ENCODE measurements around the gene CAMK2G. TPM values are rescaled to one million over a fixed set of nuclear protein-coding genes. Genes with fewer than 3 reads are reported as not detected.

CAMK2G gene
- total RNA-seq, 2 donors from 2014 or later, result 78.8 to 149 TPM

GRCh38 chr10:73785721-73786511 lies 88.4 kb downstream of the CAMK2G start:
- Histone ChIP-seq H3K4me3 (peak overlapping the region; percentile 97), H3K9me3 (no peaks in the 10 kb centered on the region), H3K27me3 (replicated peaks; ENCODE audit: insufficient read depth) (no peaks in the 10 kb centered on the region), H3K36me3 (peaks cover 21% of the 10 kb centered on the region), H3K27ac (peak overlapping the region; percentile 94 to 96), H3K4me1 (ENCODE audit: control insufficient read depth in 1 of 2, low read depth in 2 of 2) (peaks cover 31 to 55% of the 10 kb centered on the region in 2 donors)
- TF ChIP-seq, protein P1, sequence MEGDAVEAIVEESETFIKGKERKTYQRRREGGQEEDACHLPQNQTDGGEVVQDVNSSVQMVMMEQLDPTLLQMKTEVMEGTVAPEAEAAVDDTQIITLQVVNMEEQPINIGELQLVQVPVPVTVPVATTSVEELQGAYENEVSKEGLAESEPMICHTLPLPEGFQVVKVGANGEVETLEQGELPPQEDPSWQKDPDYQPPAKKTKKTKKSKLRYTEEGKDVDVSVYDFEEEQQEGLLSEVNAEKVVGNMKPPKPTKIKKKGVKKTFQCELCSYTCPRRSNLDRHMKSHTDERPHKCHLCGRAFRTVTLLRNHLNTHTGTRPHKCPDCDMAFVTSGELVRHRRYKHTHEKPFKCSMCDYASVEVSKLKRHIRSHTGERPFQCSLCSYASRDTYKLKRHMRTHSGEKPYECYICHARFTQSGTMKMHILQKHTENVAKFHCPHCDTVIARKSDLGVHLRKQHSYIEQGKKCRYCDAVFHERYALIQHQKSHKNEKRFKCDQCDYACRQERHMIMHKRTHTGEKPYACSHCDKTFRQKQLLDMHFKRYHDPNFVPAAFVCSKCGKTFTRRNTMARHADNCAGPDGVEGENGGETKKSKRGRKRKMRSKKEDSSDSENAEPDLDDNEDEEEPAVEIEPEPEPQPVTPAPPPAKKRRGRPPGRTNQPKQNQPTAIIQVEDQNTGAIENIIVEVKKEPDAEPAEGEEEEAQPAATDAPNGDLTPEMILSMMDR (IDR thresholded peaks at IDR 0.05), result no peak
- ATAC-seq (ENCODE audit: insufficient number of reproducible peaks, low FRiP score, low read depth), result no peak
- no peak for DNase-seq (ENCODE audit: low spot score)

- Histone ChIP-seq H3K4me1 (ENCODE audit: control insufficient read depth in 1 of 2, low read depth in 2 of 2) (peaks cover 37 to 62% of the 10 kb centered on the region in 2 donors), H3K36me3 (peaks cover 15% of the 10 kb centered on the region), H3K27ac (peak within 1 kb of the TSS; percentile 94 to 96), H3K4me3 (peak within 1 kb of the TSS; percentile 97), H3K9me3 (no peaks in the 10 kb centered on the region), H3K27me3 (replicated peaks; ENCODE audit: insufficient read depth) (no peaks in the 10 kb centered on the region)
- ATAC-seq (ENCODE audit: insufficient number of reproducible peaks, low FRiP score, low read depth) (peak; percentile 92), DNase-seq (ENCODE audit: low spot score) (peak; percentile 85)
- TF ChIP-seq, protein P1 (IDR thresholded peaks at IDR 0.05), result no peak
These were observed 89.1 kb downstream of the CAMK2G start, which contains the start of gene ZSWIM8 for GRCh38 chr10:73785211-73785720. ZSWIM8 (plus strand) TSS chr10:73785606; CDS start chr10:73785879, 273 bp downstream.

DNA sequence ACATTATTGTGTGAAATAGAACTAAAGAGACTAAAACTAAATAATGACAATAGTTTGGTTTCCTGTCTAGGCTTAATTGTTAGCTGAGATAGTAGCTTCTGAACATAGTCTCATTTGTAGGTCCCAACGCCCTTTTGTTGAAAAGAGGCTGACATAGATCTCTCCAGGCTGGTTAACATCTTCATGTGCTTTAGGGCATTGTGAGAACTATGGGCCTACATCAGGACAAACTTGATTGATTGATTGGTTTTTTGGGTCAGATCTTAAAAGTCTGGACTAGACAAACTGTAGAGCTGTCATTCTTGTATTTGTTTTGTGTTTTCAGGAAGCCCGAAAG lies 91.6 kb downstream of the CAMK2G start:
- H3K27ac ChIP-seq, result peak overlapping the region; percentile 93 to 98
- TF ChIP-seq, protein P1 (IDR thresholded peaks at IDR 0.05), result no peak
- H3K4me3 ChIP-seq, result peak overlapping the region; percentile 99
- DNase-seq (ENCODE audit: low spot score) (no peak), ATAC-seq (ENCODE audit: insufficient number of reproducible peaks, low FRiP score, low read depth) (no peak)
- no peaks in the 10 kb centered on the region for H3K27me3 ChIP-seq (replicated peaks; ENCODE audit: insufficient read depth)
- no peaks in the 10 kb centered on the region for H3K9me3 ChIP-seq
- peaks cover 30 to 53% of the 10 kb centered on the region in 2 donors for H3K4me1 ChIP-seq (ENCODE audit: control insufficient read depth in 1 of 2, low read depth in 2 of 2)
- peaks cover 15% of the 10 kb centered on the region for H3K36me3 ChIP-seq

- Histone ChIP-seq H3K36me3 (peaks cover 18% of the 10 kb centered on the region), H3K27ac (peak within 1 kb of the TSS; percentile 93 to 98), H3K4me1 (ENCODE audit: control insufficient read depth in 1 of 2, low read depth in 2 of 2) (peaks cover 24 to 48% of the 10 kb centered on the region in 2 donors), H3K9me3 (no peaks in the 10 kb centered on the region), H3K27me3 (replicated peaks; ENCODE audit: insufficient read depth) (no peaks in the 10 kb centered on the region), H3K4me3 (peak within 1 kb of the TSS; percentile 99)
- TF ChIP-seq, protein P1 (IDR thresholded peaks at IDR 0.05), result peak; percentile 14
- ATAC-seq (ENCODE audit: insufficient number of reproducible peaks, low FRiP score, low read depth), result no peak
- DNase-seq (ENCODE audit: low spot score), result peak; percentile 67
These were observed 92.2 kb downstream of the CAMK2G start, which contains the start of gene CHCHD1 for GRCh38 chr10:73781879-73782748. CHCHD1 (plus strand) TSS chr10:73782048; CDS start chr10:73782076, 28 bp downstream.

DNA sequence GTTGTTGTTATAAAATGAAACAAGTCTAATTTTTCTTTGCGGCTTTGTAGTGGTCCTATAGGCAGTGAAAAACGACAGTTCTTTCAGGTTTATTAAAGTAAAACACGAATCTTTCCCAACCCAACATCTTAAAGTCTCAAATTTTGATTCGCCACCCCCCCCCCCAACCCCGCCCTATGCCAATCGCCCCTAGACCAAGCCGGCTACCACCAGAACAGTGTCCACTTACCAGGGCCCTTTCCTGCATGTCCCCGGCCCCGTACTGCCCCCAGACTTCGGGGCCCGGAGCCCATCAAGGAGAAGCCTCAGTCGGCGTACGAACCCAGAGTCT lies 92.8 kb downstream of the CAMK2G start:
- DNase-seq (ENCODE audit: low spot score), result no peak
- no peak for ATAC-seq (ENCODE audit: insufficient number of reproducible peaks, low FRiP score, low read depth)
- TF ChIP-seq, protein P1 (IDR thresholded peaks at IDR 0.05), result no peak
- Histone ChIP-seq H3K4me1 (ENCODE audit: control insufficient read depth in 1 of 2, low read depth in 2 of 2) (peaks cover 18 to 42% of the 10 kb centered on the region in 2 donors), H3K9me3 (no peaks in the 10 kb centered on the region), H3K4me3 (peak overlapping the region; percentile 99), H3K36me3 (peaks cover 18% of the 10 kb centered on the region), H3K27me3 (replicated peaks; ENCODE audit: insufficient read depth) (no peaks in the 10 kb centered on the region), H3K27ac (peak overlapping the region; percentile 93 to 98)
